GM19324 (cell line): Measurements from ENCODE around the gene CYP3A7.
A peak's percentile ranks its signal among the peaks of the same experiment; 100 is the strongest.
"Not testable (repeated sequence)": the region's sequence is repeated elsewhere in the genome, so short reads cannot be mapped to it uniquely, and the experiment has no call there.

ENCODE experiments used
- ATAC-seq: cut with Tn5 transposase; IDR thresholded peaks from one replicate; pipeline ENCODE4 v1.9.1; 2021; ENCODE audit warnings: mild to moderate bottlenecking, moderate library complexity; ENCODE audit not compliant: unreplicated experiment, low FRiP score

CYP3A7 gene

DNA sequence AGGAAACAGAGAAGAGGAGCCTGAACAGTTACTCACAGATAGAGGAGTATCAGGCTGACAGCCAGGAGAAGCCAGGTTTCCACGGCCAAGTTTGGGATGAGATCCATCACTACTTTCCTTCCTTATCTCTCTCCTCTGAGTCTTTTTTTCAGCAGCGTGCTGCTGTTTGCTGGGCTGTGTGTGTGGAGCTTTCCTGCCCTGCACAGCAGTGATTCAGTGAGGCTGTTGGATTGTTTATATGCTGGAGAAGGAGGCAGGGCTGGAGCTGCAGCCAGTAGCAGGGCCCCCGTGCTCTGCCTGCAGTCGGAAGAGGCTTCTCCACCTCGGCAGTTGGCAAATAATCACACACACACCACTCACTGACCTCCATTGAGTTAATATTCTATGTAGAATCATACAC, at the start of gene CYP3A7:
Gene CYP3A7 (minus strand): TSS at position 210 of the 400 bp plus-strand sequence. CDS start 103 bp downstream, at position 107.
- no peak for ATAC-seq

DNA sequence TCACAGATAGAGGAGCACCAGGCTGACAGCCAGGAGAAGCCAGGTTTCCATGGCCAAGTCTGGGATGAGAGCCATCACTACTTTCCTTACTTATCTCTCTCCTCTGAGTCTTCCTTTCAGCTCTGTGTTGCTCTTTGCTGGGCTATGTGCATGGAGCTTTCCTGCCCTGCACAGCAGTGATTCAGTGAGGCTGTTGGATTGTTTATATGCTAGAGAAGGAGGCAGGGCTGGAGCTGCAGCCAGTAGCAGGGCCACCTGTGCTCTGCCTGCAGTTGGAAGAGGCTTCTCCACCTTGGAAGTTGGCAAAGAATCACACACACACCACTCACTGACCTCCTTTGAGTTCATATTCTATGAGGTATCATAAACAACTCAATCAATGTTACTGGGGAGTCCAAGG, 49.0 kb upstream of the CYP3A7 start, which contains the start of gene CYP3A4:
Gene CYP3A4 (minus strand): TSS at position 178 of the 400 bp plus-strand sequence. CDS start 103 bp downstream, at position 75.
- no peak for ATAC-seq

DNA sequence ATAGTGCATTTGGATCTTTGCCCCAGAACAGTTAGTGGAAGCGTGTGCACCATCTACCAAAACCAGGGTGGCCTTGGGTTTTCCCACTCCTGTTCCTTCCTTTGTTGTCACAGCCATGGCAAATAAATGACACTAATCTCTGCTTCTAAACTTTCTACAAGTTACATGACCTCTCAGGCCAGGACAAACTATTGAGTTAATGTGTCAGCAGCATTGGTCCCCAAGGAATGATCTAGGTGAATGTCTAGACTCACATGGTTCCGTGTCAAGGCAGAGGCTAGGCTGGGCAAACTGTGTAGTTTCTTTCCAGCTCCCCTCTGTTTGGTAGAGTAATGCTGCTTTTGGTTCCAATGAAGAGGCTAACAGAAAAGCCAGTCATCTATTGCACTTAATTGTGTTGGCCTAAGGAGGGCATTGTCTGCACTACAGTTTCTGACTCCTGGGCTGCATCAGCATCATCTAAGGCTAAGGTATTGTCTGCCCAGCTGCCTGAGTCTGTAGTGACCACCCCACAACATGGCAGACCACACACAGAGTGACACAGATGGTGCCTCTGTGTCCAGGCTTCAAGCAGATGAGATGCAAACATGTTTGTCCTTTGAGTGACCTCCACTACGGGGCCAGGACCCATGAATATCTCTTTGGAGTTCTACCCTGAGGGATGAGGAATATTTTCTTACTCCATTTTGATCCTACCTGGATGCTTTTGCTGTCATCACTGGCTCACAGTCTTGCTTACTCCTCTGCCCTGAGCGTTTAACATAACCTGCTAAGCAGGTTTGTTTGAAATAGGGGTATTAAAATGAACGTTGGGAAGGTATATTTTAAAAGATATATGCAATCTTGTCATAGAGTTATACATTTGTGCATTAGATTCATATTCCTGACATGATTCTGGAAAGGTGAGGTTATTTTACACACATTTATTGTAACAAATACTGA, 47.3 kb upstream of the CYP3A7 start:
- no peak for ATAC-seq

DNA sequence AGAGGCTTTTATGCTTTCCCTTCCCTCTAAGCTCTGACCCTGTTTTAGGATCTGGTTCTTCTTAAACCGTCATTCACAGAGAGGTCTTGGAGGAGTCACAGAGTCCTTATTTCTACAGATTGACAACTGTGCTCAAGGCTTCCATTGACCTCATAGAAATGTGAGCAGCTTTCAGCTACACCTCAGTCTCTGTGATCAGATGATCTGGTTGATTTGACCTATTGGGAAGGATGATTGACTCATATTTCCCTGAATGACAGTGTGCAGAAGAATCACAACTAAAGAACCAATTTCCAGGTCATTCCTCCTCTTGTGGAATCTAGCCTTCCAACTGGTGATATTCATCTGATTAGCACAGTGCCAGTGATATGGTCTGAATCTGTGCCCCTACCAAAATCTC, 45.6 kb upstream of the CYP3A7 start:
- ATAC-seq = no peak

DNA sequence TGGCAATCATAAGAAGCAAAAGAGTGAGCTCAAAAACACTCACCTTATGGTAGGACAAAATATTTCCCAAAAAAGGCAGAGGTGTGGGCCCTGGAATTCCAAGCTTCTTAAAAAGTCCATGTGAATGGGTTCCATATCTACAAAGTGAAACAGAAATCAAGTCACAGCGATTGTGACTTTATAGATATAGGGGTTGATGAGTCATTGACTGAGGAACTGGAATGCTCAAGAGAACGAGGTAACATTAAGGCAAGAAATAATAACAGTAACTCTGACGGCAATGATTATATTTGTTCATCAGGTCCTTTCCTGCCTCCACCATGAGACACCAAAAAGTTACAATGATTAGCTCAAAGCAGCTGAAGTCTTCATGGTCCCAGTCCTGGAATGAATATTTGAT, 45.0 kb upstream of the CYP3A7 start:
- no peak for ATAC-seq

DNA sequence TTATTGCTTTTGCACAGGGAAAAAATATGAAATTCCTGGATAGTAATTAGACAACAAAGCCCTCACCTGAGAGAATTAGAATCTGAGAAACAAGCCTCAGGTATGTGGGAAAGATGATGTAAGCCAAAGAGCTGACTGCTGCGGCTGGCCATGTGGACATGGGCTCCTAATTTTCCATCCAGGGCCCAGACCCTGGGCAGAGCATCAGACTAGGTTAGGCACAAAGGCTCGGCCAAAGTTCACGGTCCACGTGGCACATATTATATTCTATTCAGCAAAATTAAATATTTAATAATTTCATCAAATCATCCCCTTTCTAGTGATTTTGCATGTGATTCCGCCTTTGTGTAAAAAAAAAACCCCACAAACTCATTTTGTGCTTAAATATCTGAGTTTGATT, 43.9 kb upstream of the CYP3A7 start:
- ATAC-seq = no peak

DNA sequence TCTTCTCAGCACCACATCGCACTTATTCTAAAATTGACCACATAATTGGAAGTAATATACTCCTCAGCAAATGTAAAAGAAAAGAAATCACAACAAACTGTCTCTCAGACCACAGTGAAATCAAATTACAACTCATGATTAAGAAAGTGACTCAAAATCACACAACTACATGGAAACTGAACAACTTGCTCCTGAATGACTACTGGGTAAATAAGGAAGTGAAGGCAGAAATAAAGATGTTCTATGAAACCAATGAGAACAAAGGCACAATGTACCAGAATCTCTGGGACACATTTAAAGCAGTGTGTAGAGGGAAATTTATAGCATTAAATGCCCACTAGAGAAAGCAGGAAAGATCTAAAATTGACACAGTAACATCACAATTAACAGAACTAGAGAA, 38.4 kb upstream of the CYP3A7 start:
- not testable (repeated sequence) for ATAC-seq

DNA sequence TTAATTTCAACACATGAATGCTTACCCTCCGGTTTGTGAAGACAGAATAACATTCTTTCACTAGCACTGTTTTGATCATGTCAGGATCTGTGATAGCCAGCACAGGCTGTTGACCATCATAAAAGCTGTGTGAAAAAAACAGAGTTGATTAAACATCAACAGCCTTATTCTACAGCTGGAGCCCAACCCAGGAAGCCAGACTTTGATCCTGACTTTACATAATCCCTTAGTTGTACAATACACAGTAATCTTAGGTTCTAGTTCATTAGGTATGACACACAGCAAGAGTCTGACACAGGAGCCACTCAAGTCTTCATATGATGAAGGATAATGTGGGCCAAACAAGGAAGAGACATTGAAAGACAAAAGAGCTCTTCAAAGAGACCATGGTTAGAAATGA, 37.6 kb upstream of the CYP3A7 start:
- no peak for ATAC-seq

DNA sequence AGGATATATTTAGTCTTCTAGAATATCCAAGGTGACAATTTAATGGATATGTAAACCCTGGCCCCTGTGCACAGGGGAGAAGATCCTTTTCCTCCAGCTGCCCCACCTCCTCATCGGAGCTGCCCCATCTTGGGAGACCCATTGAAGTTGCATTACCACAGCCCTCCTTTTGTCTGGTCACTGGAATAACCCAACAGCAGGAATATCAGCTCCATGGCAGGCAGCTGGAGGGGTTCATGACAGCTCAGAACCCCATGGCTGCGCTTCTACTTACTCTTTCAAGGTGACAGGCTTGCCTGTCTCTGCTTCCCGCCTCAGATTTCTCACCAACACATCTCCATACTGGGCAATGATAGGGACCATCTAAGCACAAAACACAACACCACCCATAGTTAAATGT, 34.5 kb upstream of the CYP3A7 start:
- ATAC-seq = not testable (repeated sequence)

DNA sequence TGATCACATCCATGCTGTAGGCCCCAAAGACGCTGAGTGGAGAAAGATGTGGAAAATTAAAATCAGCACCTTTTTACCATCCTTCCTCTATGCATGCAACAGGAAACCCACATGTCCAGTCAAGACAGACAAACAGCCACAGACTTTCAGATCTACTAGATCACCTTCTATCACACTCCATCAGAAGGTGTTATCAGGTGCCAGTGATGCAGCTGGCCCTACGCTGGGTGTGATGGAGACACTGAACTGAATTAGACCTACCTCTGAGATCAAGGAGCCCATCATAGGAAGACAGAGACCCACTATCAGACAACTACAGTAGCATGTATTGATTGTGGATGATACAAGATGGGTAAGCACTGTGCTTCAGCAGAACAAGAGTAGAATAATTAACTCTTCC, 33.5 kb upstream of the CYP3A7 start:
- no peak for ATAC-seq

DNA sequence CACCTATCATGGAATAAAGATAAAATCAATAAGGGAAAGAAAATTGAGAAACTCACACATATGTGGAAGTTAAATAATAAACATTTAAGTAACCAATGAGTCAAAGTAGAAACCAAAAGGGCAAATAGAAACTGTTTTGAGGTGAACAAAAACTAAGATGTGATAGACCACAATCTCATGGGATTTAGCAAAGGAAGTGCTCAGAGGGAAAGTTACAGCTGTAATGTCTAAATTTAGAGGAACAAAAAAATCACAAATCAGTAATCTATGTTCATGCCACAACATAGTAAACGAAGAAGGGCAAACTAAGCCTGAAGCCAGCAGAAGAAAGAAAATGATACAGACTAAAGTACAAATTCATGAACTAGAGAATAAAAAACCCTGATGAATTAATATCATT, 32.7 kb upstream of the CYP3A7 start:
- ATAC-seq = peak; percentile 49

DNA sequence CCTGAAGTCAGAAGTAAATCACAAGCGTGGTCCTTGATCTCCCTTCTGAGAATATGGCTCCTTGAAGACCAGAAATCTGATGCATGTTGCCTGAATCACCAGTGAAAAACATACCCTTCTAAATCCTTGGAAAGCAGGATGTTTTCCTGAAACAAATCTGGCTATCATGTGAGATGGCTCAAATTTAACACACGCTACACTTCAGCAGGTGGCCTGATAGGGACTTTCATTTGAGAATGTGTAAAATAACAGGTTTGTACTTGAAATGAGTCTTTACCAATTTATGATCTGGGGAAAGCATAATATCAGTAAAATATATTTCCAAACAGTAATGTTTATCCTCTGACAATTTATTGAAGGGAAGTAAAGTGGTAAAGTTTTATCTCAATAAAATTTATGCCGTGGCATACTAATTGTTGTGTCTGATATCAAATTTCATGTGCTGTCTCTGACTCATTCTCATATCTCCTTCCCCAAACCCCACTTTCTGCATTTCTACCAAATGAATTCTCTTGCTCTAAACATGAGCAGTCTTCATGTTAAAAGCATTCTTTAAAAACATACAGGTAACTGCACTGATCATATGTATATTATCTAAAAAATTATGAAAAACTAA, 31.6 kb upstream of the CYP3A7 start:
- no peak for ATAC-seq

DNA sequence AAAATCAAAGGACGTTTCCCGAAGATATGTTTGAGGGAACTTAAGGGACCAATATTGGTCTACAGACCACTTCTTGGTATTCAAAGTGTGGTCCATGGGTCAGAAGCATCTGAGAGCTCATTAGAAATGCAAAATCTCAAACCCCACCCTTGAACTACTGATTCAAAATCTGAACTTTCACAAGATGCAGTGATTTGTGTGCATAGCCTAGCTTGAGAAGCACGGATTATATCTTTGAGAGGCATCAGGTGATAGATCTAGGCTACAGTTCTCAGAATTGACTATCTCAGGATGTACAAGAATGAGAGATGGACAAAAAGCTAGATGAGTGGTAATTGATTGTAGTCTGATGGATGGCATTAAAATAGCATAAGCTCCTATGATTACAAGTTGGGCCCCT, 29.5 kb upstream of the CYP3A7 start:
- no peak for ATAC-seq

DNA sequence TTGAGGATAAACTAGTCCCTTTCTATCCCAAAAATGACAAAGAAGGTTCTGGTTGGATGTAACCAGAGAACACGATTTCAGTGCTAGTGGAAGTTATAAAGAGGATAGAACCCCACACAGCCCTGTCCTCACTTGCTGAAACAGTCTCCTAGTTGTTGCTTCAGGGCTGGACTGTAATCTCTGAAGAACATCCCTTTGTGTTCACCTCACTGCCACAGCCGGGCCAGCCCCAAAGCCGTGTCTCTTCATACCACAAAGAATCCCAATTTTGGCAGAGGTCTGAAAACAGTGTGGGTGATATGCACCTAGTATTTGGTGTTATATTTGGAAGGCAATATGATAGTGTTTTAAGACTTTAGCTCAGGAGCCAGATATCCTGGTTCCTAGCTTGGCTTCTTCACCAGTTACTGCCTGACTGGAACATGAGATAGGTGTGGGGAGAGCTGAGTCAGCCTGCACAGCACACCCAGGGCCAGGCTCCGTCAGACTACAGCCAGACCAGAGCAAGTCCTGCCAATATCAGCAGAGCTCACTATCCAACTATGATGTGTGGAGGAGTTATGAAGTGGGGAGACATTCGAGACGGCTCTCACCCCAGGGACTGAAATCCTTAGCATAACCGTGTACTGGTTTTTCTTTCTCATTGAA, 27.8 kb upstream of the CYP3A7 start:
- no peak for ATAC-seq

DNA sequence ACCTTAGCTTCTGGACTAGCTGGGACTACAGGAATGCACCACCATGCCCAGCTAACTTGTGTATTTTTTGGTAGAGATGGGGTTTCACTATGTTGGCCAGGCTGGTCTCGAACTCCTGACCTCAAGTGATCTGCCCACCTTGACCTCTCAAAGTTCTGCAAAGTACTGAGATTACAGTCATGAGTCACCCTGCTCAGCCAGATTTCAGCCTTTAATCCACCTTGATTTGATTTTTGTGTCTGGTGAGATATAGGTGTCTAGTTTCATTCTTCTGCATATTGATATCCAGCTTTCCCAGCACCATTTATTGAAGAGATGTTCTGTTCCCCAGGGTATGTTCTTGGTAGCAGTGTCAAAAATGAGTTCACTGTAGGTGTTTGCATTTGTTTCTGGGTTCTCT, 20.1 kb upstream of the CYP3A7 start:
- ATAC-seq = no peak

DNA sequence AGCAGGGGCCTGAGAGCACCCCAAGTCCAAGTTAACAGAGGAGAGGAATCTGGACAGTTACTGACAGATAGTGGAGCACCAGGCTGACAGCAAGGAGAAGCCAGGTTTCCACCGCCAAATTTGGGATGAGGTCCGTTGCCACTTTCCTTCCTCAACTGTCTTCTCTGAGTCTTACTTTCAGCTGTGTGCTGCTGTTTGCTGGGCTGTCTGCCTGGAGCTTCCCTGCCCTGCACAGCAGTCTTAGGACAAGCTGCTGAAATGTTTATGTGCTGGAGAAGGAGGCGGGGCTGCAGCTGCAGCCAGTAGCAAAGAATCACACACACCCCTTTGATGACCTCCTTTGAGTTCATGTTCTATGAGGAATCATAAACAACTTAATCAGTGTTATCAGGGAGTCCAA, 17.4 kb upstream of the CYP3A7 start:
- ATAC-seq = no peak

DNA sequence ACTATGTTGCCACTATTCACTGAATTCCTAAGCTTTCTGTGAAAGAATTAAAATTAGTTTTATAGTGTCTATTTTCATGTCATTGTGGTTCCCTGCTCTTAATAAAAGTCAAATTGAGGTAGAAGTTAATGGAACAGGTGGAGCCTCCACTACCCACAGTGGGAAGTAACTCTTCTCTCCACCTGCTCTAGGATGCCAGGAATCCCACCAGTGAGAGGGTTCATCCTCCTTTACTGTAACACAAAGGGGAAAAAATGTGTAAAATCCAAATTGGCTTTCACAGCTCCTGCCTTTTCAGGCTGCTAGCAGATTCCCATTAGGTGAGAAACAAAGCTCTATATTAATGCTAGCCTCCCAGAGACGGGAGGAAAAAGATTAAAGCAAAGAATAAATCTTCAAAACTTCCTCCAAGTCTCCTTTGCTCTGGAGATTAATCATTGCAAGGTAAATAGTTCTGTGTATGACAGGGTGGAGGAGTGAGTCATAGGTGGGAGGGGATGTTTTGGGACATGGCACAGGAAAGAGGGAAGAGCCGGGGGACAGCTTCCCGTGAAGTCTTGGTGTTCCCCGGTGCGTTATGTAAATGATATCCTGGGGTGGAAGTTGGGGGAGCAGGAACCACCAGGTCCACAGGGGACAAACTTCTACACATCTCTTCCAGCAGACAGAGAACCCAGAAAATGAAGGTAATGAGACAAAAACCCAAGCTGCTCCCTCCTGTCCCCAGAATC, 16.5 kb upstream of the CYP3A7 start:
- ATAC-seq = not testable (repeated sequence)

DNA sequence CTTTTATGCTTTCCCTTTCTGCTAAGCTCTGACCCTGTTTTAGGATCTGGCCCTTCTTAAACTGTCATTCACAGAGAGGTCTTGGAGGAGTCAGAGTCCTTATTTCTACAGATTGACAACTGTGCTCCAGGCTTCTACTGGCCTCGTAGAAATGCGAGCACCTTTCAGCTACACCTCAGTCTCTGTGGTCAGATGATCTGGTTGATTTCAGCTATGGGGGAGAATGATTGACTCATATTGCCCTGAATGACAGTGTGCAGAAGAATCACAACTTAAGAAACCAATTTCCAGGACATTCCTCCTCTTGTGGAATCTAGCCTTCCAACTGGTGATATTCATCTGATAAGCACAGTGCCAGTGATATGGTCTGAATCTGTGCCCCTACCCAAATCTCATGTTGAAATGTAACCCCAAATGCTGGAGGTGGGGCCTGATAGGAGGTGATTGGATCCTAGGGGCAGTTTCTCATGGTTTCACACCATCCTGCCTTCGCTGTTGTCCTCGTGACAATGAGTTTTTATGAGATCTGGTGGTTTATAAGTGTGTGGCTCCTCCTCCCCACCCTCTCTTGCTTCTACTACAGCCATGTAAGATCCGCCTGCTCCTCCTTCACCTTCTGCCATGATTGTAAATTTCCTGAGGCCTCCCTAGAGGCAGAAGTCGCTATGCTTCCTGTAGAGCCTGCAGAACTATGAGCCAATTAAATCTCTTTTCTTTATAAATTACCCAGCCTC, 14.0 kb upstream of the CYP3A7 start:
- no peak for ATAC-seq

DNA sequence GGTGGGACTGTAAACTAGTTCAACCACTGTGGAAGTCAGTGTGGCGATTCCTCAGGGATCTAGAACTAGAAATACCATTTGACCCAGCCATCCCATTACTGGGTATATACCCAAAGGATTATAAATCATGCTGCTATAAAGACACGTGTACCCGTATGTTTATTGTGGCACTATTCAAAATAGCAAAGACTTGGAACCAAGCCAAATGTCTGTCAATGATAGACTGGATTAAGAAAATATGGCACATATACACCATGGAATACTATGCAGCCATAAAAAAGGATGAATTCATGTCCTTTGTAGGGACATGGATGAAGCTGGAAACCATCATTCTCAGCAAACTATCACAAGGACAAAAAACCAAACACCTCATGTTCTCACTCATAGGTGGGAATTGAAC, 11.9 kb upstream of the CYP3A7 start:
- ATAC-seq = not testable (repeated sequence)

DNA sequence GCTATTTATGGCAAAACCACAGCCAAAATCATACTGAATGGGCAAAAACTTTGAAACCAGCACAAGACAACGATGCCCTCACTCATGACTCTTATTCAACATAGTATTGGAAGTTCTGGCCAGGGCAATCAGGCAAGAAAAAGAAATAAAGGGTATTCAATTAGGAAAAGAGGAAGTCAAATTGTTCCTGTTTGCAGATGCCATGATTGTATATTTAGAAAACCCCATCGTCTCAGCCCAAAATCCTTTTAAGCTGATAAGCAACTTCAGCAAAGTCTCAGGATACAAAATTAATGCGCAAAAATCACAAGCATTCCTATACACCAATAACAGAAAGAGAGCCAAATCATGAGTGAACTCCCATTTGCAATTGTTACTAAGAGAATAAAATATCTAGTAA, 10.4 kb upstream of the CYP3A7 start:
- ATAC-seq = not testable (repeated sequence)
